HCT116 (cell line): ENCODE results near the gene FAM229B. TPM values are rescaled to one million over a fixed set of nuclear protein-coding genes. Genes with fewer than 3 reads are reported as not detected.
"Not testable (repeated sequence)": the region's sequence is repeated elsewhere in the genome, so short reads cannot be mapped to it uniquely, and the experiment has no call there.

Experiments
- ATAC-seq: fragments of 200-7000 bp; cut with Tn5 transposase; 2 replicates; pipeline ENCODE4 v1.9.1; 2020; ENCODE audit warnings: mild to moderate bottlenecking, moderate library complexity
- BruUV-seq: library from RNA; stranded (reverse); fragments of 400-500 nt; replicated peaks from 2 replicates; lab custom pipeline; 2021; lab: Mats Ljungman, UMichigan
- CTCF ChIA-PET: fragments of 300-600 bp; sonication (Branson Sonifier 250); formaldehyde crosslinking; loops from one replicate; lab custom pipeline; 2021; ENCODE audit warnings: antibody characterized with exemption; lab: Charles Lee
- POLR2A ChIA-PET: fragments of 300-600, 350-600 bp; sonication (Branson Sonifier 250); formaldehyde crosslinking; loops from one replicate; lab custom pipeline; 2021; ENCODE audit warnings: antibody characterized with exemption; lab: Charles Lee
- RAD21 ChIA-PET, 2 experiments: fragments of 300-600 bp; sonication (Branson Sonifier 250); formaldehyde crosslinking; loops; one replicate each; lab custom pipeline; 2023; ENCODE audit warnings: low total read pairs in 2 of 2; ENCODE audit not compliant: uncharacterized antibody in 2 of 2, unreplicated experiment in 2 of 2, low non-redundant PET in 1 of 2; lab: Charles Lee
- DNase-seq: peaks from one replicate; pipeline ENCODE4 v3.0.0-alpha.2; 2010; ENCODE audit warnings: low read depth, low spot score
- H2AFZ ChIP-seq: fragments of 200-600 bp; shearing (Covaris generic), sonication (generic); 2 replicates; pipeline ENCODE4 v1.6.1; 2017; ENCODE audit warnings: low read depth, mixed run types, mixed read lengths, antibody characterized with exemption, low read length; ENCODE audit not compliant: poor library complexity, severe bottlenecking
- H3K27ac ChIP-seq: 2 replicates; pipeline ENCODE4 v1.5.1; 2012; ENCODE audit warnings: low read depth, low read length
- H3K27me3 ChIP-seq: fragments of 200-600 bp; sonication (generic); 2 replicates; pipeline ENCODE4 v1.6.1; 2016; ENCODE audit warnings: mixed run types, low read length, mixed read lengths; ENCODE audit not compliant: insufficient read depth
- H3K36me3 ChIP-seq, 2 experiments: fragments of 200-500 bp in 1 of 2; fragments of 200-600 bp in 1 of 2; sonication (Bioruptor generic) in 1 of 2; sonication (generic) in 1 of 2; 2 replicates each; pipeline versions ENCODE4 v1.5.1 to v1.6.1; 2014 to 2016; ENCODE audit warnings: low read length in 2 of 2, inconsistent platforms in 1 of 2, mixed read lengths in 1 of 2, mixed run types in 1 of 2; ENCODE audit not compliant: insufficient read depth in 2 of 2, control insufficient read depth in 1 of 2
- H3K4me1 ChIP-seq, 2 experiments: fragments of 200-600 bp in 1 of 2; sonication (generic) in 1 of 2; 2 replicates each; pipeline versions ENCODE4 v1.5.1 to v1.6.1; 2012 to 2017; ENCODE audit warnings: low read length in 2 of 2, inconsistent platforms in 1 of 2, mild to moderate bottlenecking in 1 of 2, mixed read lengths in 1 of 2, mixed run types in 1 of 2, moderate library complexity in 1 of 2; ENCODE audit not compliant: insufficient read depth in 2 of 2, control insufficient read depth in 1 of 2
- H3K4me2 ChIP-seq: fragments of 200-600 bp; sonication (generic); 2 replicates; pipeline ENCODE4 v1.6.1; 2017; ENCODE audit warnings: mixed run types, low read length, mixed read lengths
- H3K4me3 ChIP-seq, 2 experiments: fragments of 200-600 bp in 1 of 2; sonication (generic) in 1 of 2; replicated peaks in 1 of 2; 2 replicates each; pipeline ENCODE4 v1.5.1; 2011 to 2016; ENCODE audit warnings: low read length in 2 of 2, control low read depth in 1 of 2, low read depth in 1 of 2, mild to moderate bottlenecking in 1 of 2, mixed read lengths in 1 of 2, mixed run types in 1 of 2
- H3K79me2 ChIP-seq: fragments of 200-600 bp; sonication (generic); 2 replicates; pipeline ENCODE4 v1.6.1; 2017; ENCODE audit warnings: mild to moderate bottlenecking, mixed run types, low read length, moderate library complexity, mixed read lengths; ENCODE audit not compliant: insufficient read depth
- H3K9ac ChIP-seq: fragments of 200-600 bp; sonication (generic); 2 replicates; pipeline ENCODE4 v1.6.1; 2016; ENCODE audit warnings: low read length, mixed read lengths
- H3K9me2 ChIP-seq: fragments of 200-600 bp; sonication (generic), shearing (Covaris generic); 2 replicates; pipeline ENCODE4 v1.6.1; 2017; ENCODE audit warnings: mixed run types, mild to moderate bottlenecking, moderate library complexity; ENCODE audit not compliant: insufficient read depth
- H3K9me3 ChIP-seq, 2 experiments: fragments of 200-500 bp in 1 of 2; fragments of 200-600 bp in 1 of 2; sonication (Bioruptor generic) in 1 of 2; sonication (generic) in 1 of 2; 2 replicates each; pipeline ENCODE4 v1.6.1; 2014 to 2017; ENCODE audit warnings: low read length in 2 of 2, mixed read lengths in 2 of 2, inconsistent platforms in 1 of 2, low read depth in 1 of 2, mild to moderate bottlenecking in 1 of 2, mixed run types in 1 of 2, moderate library complexity in 1 of 2; ENCODE audit not compliant: control insufficient read depth in 1 of 2, insufficient read depth in 1 of 2
- H4K20me1 ChIP-seq: fragments of 200-600 bp; sonication (generic), shearing (Covaris generic); 2 replicates; pipeline ENCODE4 v1.6.1; 2017; ENCODE audit warnings: mixed run types, mild to moderate bottlenecking, moderate library complexity; ENCODE audit not compliant: insufficient read depth
- ATF3 ChIP-seq: IDR thresholded peaks from 2 replicates; pipeline ENCODE4 v1.6.1; 2012
- CBX3 ChIP-seq: IDR thresholded peaks from 2 replicates; pipeline ENCODE4 v1.6.1; 2012; ENCODE audit warnings: low read depth
- CEBPB ChIP-seq: IDR thresholded peaks from 2 replicates; pipeline ENCODE4 v1.6.1; 2012; ENCODE audit warnings: low read depth
- CTCF ChIP-seq, 3 experiments: fragments of 200-600 bp in 1 of 3; sonication (generic) in 1 of 3; IDR thresholded peaks in 2 of 3; conservative IDR thresholded peaks in 1 of 3; 2 replicates each; pipeline ENCODE4 v1.5.1; 2012 to 2017; ENCODE audit warnings: low read depth in 2 of 3, low read length in 2 of 3, antibody characterized with exemption in 1 of 3, borderline replicate concordance in 1 of 3, control low read depth in 1 of 3, mild to moderate bottlenecking in 1 of 3, mixed read lengths in 1 of 3, mixed run types in 1 of 3, moderate library complexity in 1 of 3; ENCODE audit not compliant: insufficient read depth in 1 of 3
- EZH2phosphoT487 ChIP-seq: fragments of 200-600 bp; IDR thresholded peaks from 2 replicates; pipeline ENCODE4 v1.6.1; 2018; ENCODE audit warnings: antibody characterized with exemption, borderline replicate concordance
- FOSL1 ChIP-seq: IDR thresholded peaks from 2 replicates; pipeline ENCODE4 v1.6.1; 2012; ENCODE audit warnings: low read depth
- JUND ChIP-seq: IDR thresholded peaks from 2 replicates; pipeline ENCODE4 v1.6.1; 2012
- MAX ChIP-seq: IDR thresholded peaks from 2 replicates; pipeline ENCODE4 v1.6.1; 2012
- POLR2A ChIP-seq: IDR thresholded peaks from 2 replicates; pipeline ENCODE4 v1.7.0; 2011; ENCODE audit warnings: borderline replicate concordance; ENCODE audit not compliant: insufficient read depth, insufficient read length; ENCODE audit errors: extremely low read depth
- POLR2AphosphoS5 ChIP-seq: IDR thresholded peaks from 2 replicates; pipeline ENCODE4 v1.6.1; 2011; ENCODE audit warnings: mild to moderate bottlenecking, low read depth, low read length, moderate library complexity
- REST ChIP-seq: IDR thresholded peaks from 2 replicates; pipeline ENCODE4 v1.6.1; 2012; ENCODE audit warnings: low read depth
- SIN3A ChIP-seq: IDR thresholded peaks from 2 replicates; pipeline ENCODE4 v1.6.1; 2012; ENCODE audit warnings: low read depth
- SP1 ChIP-seq: IDR thresholded peaks from 2 replicates; pipeline ENCODE4 v1.6.1; 2012; ENCODE audit warnings: low read depth
- TCF7L2 ChIP-seq: IDR thresholded peaks from 2 replicates; pipeline ENCODE4 v1.7.0; 2011; ENCODE audit warnings: borderline replicate concordance, inconsistent platforms; ENCODE audit not compliant: insufficient read depth, insufficient read length; ENCODE audit errors: extremely low read depth
- ZFX ChIP-seq: fragments of 450-650 bp; IDR thresholded peaks from 2 replicates; pipeline ENCODE4 v1.6.1; 2017
- intact Hi-C: fragments of 100-400 bp; cut with micrococcal nuclease; formaldehyde crosslinking; loops from 2 replicates; pipeline ENCODE4 v1.10.0; 2022
- total RNA-seq: library from RNA; stranded (reverse); gene quantifications from one replicate; pipeline ENCODE4 v1.2.1, GENCODE V29; 2021; ENCODE audit not compliant: unreplicated experiment

FAM229B gene
- total RNA-seq, 1 experiment from 2014 or later, result 11.4 TPM

GRCh38 chr6:112051251-112051740, 36.1 kb upstream of the FAM229B start:
- DNase-seq, H3K27me3 ChIP-seq, H4K20me1 ChIP-seq, H3K4me1 ChIP-seq, H3K9me2 ChIP-seq, H3K9ac ChIP-seq, H3K36me3 ChIP-seq, intact Hi-C loops, H3K4me2 ChIP-seq, CTCF ChIA-PET, H2AFZ ChIP-seq, H3K9me3 ChIP-seq, BruUV-seq, RAD21 ChIA-PET, H3K79me2 ChIP-seq, POLR2A ChIA-PET, ATAC-seq, H3K27ac ChIP-seq, H3K4me3 ChIP-seq: not testable (repeated sequence)

GRCh38 chr6:112054001-112054400, 33.4 kb upstream of the FAM229B start, which contains the start of gene CCN6:
Gene CCN6, plus strand, starts transcription at chr6:112054104. Its CDS starts 254 bp downstream, at chr6:112054358.
- no peak within 1 kb of the TSS for H3K4me3 ChIP-seq
- H3K36me3 ChIP-seq, result no peaks in the 10 kb centered on the region
- CTCF ChIA-PET, result no interaction called here
- BruUV-seq, result no TSS peak
- DNase-seq (no peak), ATAC-seq (no peak)
- H3K9ac ChIP-seq, result no peak within 1 kb of the TSS
- H3K79me2 ChIP-seq, result no peaks in the 10 kb centered on the region
- no peaks in the 10 kb centered on the region for H4K20me1 ChIP-seq
- no peak within 1 kb of the TSS for H3K4me2 ChIP-seq
- no peak within 1 kb of the TSS for H2AFZ ChIP-seq
- no peak within 1 kb of the TSS for H3K27ac ChIP-seq
- POLR2A ChIA-PET, result no interaction called here
- RAD21 ChIA-PET, result no interaction called here
- intact Hi-C loops, result no loop called here
- no peaks in the 10 kb centered on the region for H3K27me3 ChIP-seq
- TF ChIP-seq ATF3, result no peak
- TF ChIP-seq SIN3A, result no peak
- TF ChIP-seq SP1, result no peak
- no peak for TF ChIP-seq POLR2AphosphoS5
- TF ChIP-seq CEBPB, result no peak
- no peak for TF ChIP-seq FOSL1
- no peak for TF ChIP-seq CBX3
- no peak for TF ChIP-seq EZH2phosphoT487
- TF ChIP-seq POLR2A, result no peak
- no peak for TF ChIP-seq MAX
- no peak for TF ChIP-seq REST
- TF ChIP-seq CTCF (IDR thresholded peaks at IDR 0.05 in 2 of 3, conservative IDR thresholded peaks at IDR 0.05 in 1 of 3; ENCODE audit: borderline replicate concordance in 1 of 3, insufficient read depth in 1 of 3, low read depth in 2 of 3, low read length in 2 of 3), result no peak
- no peak for TF ChIP-seq JUND
- TF ChIP-seq ZFX, result no peak
- TF ChIP-seq TCF7L2, result no peak
- TF ChIP-seq, all 23 proteins: peak for 0
- no peaks in the 10 kb centered on the region for H3K9me2 ChIP-seq
- no peaks in the 10 kb centered on the region for H3K9me3 ChIP-seq
- H3K4me1 ChIP-seq, result no peaks in the 10 kb centered on the region
